HEK293 (cell line): ENCODE data around the gene KCNQ1.

Experiments used
- CTCF ChIA-PET: fragments of 350-600 bp; formaldehyde crosslinking; extraction: SDS; loops from one replicate; lab custom pipeline; 2021; ENCODE audit warnings: antibody characterized with exemption; lab: Yijun Ruan, JAX
- POLR2A ChIA-PET: fragments of 300-600 bp; formaldehyde crosslinking; extraction: SDS; loops from one replicate; lab custom pipeline; 2020; ENCODE audit warnings: antibody characterized with exemption, inconsistent platforms; lab: Yijun Ruan, JAX
- H3K27ac ChIP-seq: fragments of 200-500 bp; sonication (Bioruptor generic); 2 replicates; pipeline ENCODE4 v1.5.1; 2014; ENCODE audit warnings: low read depth, low read length, control low read depth, inconsistent platforms; ENCODE audit errors: extremely low read depth
- H3K36me3 ChIP-seq, 2 experiments: fragments of 200-500 bp in 1 of 2; sonication (Bioruptor generic) in 1 of 2; 1 replicate in 1 of 2; 2 replicates in 1 of 2; pipeline ENCODE4 v1.5.1; 2014 to 2017; ENCODE audit warnings: inconsistent platforms in 2 of 2, low read length in 2 of 2; ENCODE audit not compliant: control insufficient read depth in 2 of 2, insufficient read depth in 1 of 2
- H3K4me1 ChIP-seq: fragments of 200-500 bp; sonication (Bioruptor generic); 2 replicates; pipeline ENCODE4 v1.5.1; 2014; ENCODE audit warnings: mild to moderate bottlenecking, low read length, inconsistent platforms; ENCODE audit not compliant: control insufficient read depth, insufficient read depth
- H3K4me3 ChIP-seq: 2 replicates; pipeline ENCODE4 v1.5.1; 2011; ENCODE audit warnings: low read depth, mild to moderate bottlenecking, control low read depth, low read length, moderate library complexity
- H3K9me3 ChIP-seq: fragments of 200-500 bp; sonication (Bioruptor generic); 2 replicates; pipeline ENCODE4 v1.5.1; 2014; ENCODE audit warnings: low read depth, low read length, inconsistent platforms; ENCODE audit not compliant: control insufficient read depth, insufficient read depth
- ELK4 ChIP-seq: IDR thresholded peaks from 2 replicates; pipeline ENCODE4 v1.6.1; 2011; ENCODE audit warnings: mild to moderate bottlenecking, low read depth, low read length, borderline replicate concordance
- FEZF1 ChIP-seq: fragments of 450-650 bp; formaldehyde crosslinking; IDR thresholded peaks from 2 replicates; pipeline ENCODE4 v1.5.1; 2016; ENCODE audit warnings: missing biosample characterization, missing genetic modification characterization
- GLIS2 ChIP-seq: fragments of 450-650 bp; formaldehyde crosslinking; IDR thresholded peaks from 2 replicates; pipeline ENCODE4 v1.5.1; 2016; ENCODE audit warnings: missing biosample characterization, missing genetic modification characterization
- KLF1 ChIP-seq: fragments of 450-650 bp; formaldehyde crosslinking; IDR thresholded peaks from 2 replicates; pipeline ENCODE4 v1.5.1; 2016; ENCODE audit warnings: missing biosample characterization, missing genetic modification characterization
- SCRT1 ChIP-seq: fragments of 450-650 bp; formaldehyde crosslinking; IDR thresholded peaks from 2 replicates; pipeline ENCODE4 v1.5.1; 2016; ENCODE audit warnings: missing biosample characterization, missing genetic modification characterization, borderline replicate concordance
- YY1 ChIP-seq: fragments of 450-650 bp; formaldehyde crosslinking; IDR thresholded peaks from 2 replicates; pipeline ENCODE4 v1.5.1; 2018; ENCODE audit warnings: missing biosample characterization, missing genetic modification characterization
- ZIC2 ChIP-seq: fragments of 450-650 bp; formaldehyde crosslinking; IDR thresholded peaks from 2 replicates; pipeline ENCODE4 v1.5.1; 2016; ENCODE audit warnings: missing biosample characterization, missing genetic modification characterization
- ZNF16 ChIP-seq: fragments of 450-650 bp; formaldehyde crosslinking; IDR thresholded peaks from 2 replicates; pipeline ENCODE4 v1.5.1; 2016; ENCODE audit warnings: low read depth, missing biosample characterization, missing genetic modification characterization
- ZNF19 ChIP-seq: fragments of 450-650 bp; formaldehyde crosslinking; IDR thresholded peaks from 2 replicates; pipeline ENCODE4; 2016; ENCODE audit warnings: missing biosample characterization, missing genetic modification characterization, low read depth
- ZNF211 ChIP-seq: fragments of 450-650 bp; formaldehyde crosslinking; IDR thresholded peaks from 2 replicates; pipeline ENCODE4 v1.5.1; 2016; ENCODE audit warnings: low read depth, missing biosample characterization, missing genetic modification characterization
- ZNF280D ChIP-seq: fragments of 450-650 bp; formaldehyde crosslinking; IDR thresholded peaks from 2 replicates; pipeline ENCODE4 v1.5.1; 2016; ENCODE audit warnings: missing biosample characterization, missing genetic modification characterization
- ZNF37A ChIP-seq: fragments of 450-650 bp; IDR thresholded peaks from 2 replicates; pipeline ENCODE4 v1.5.1; 2018; ENCODE audit warnings: missing biosample characterization, missing genetic modification characterization
- ZNF398 ChIP-seq: fragments of 450-650 bp; formaldehyde crosslinking; IDR thresholded peaks from 2 replicates; pipeline ENCODE4 v1.5.1; 2017; ENCODE audit warnings: missing biosample characterization, missing genetic modification characterization
- ZNF530 ChIP-seq: fragments of 450-650 bp; formaldehyde crosslinking; IDR thresholded peaks from 2 replicates; pipeline ENCODE4 v1.5.1; 2016; ENCODE audit warnings: low read depth, missing biosample characterization, missing genetic modification characterization
- ZNF707 ChIP-seq: fragments of 450-650 bp; formaldehyde crosslinking; IDR thresholded peaks from 2 replicates; pipeline ENCODE4 v1.5.1; 2016; ENCODE audit warnings: missing biosample characterization, missing genetic modification characterization
- ZSCAN4 ChIP-seq: fragments of 450-650 bp; formaldehyde crosslinking; IDR thresholded peaks from 2 replicates; pipeline ENCODE4 v1.5.1; 2017; ENCODE audit warnings: missing biosample characterization, missing genetic modification characterization

The KCNQ1 gene

GRCh38 chr11:2559527-2560311 lies 114.9 kb downstream of the KCNQ1 start:
- H3K9me3 ChIP-seq = no peaks in the 10 kb centered on the region
- H3K4me3 ChIP-seq = no peak overlapping the region
- TF ChIP-seq ZNF211 (tag by site-specific recombination) = no peak
- TF ChIP-seq FEZF1 = no peak
- TF ChIP-seq SCRT1 (tag by site-specific recombination) = no peak
- TF ChIP-seq ZNF707 (tag by site-specific recombination) = no peak
- TF ChIP-seq ZNF280D (tag by site-specific recombination) = no peak
- TF ChIP-seq ZNF37A (tag by site-specific recombination) = no peak
- TF ChIP-seq ZNF398 (tag by site-specific recombination) = no peak
- TF ChIP-seq YY1 = no peak
- TF ChIP-seq ELK4 = no peak
- TF ChIP-seq ZSCAN4 (tag by site-specific recombination) = no peak
- TF ChIP-seq ZNF530 (tag by site-specific recombination) = no peak
- TF ChIP-seq ZNF16 (tag by site-specific recombination) = no peak
- no peak for TF ChIP-seq KLF1
- TF ChIP-seq ZNF19 = no peak
- H3K27ac ChIP-seq = no peak overlapping the region
- ChIA-PET POLR2A (no interaction called here), CTCF (no interaction called here)
- H3K36me3 ChIP-seq = no peaks in the 10 kb centered on the region
- no peaks in the 10 kb centered on the region for H3K4me1 ChIP-seq

- no peaks in the 10 kb centered on the region for H3K36me3 ChIP-seq
- no peak for TF ChIP-seq ZIC2 (tag by site-specific recombination)
- TF ChIP-seq GLIS2 (tag by site-specific recombination) = peak; percentile 22; the same call in 1 of the 2 replicates
- TF ChIP-seq, all 188 proteins: peak for 1
- H3K9me3 ChIP-seq = no peaks in the 10 kb centered on the region
- H3K4me1 ChIP-seq = no peaks in the 10 kb centered on the region
- ChIA-PET POLR2A (no interaction called here), CTCF (interaction anchor here (0.5 kb wide), 1 partner anchor 30 kb away, joined by 3 read pairs; no protein-coding TSS in a partner anchor)
- no peak overlapping the region for H3K27ac ChIP-seq
- H3K4me3 ChIP-seq = no peak overlapping the region
Observed at GRCh38 chr11:2561696-2562581, 117.1 kb downstream of the KCNQ1 start.
